ENCODE data around the gene PAFAH1B1. TPM values are rescaled to one million over a fixed set of nuclear protein-coding genes. Genes with fewer than 3 reads are reported as not detected.
"Not testable (repeated sequence)": the region's sequence is repeated elsewhere in the genome, so short reads cannot be mapped to it uniquely, and the experiment has no call there.

The PAFAH1B1 gene
- total RNA-seq, 1 experiment from 2014 or later = 89.2 TPM

DNA sequence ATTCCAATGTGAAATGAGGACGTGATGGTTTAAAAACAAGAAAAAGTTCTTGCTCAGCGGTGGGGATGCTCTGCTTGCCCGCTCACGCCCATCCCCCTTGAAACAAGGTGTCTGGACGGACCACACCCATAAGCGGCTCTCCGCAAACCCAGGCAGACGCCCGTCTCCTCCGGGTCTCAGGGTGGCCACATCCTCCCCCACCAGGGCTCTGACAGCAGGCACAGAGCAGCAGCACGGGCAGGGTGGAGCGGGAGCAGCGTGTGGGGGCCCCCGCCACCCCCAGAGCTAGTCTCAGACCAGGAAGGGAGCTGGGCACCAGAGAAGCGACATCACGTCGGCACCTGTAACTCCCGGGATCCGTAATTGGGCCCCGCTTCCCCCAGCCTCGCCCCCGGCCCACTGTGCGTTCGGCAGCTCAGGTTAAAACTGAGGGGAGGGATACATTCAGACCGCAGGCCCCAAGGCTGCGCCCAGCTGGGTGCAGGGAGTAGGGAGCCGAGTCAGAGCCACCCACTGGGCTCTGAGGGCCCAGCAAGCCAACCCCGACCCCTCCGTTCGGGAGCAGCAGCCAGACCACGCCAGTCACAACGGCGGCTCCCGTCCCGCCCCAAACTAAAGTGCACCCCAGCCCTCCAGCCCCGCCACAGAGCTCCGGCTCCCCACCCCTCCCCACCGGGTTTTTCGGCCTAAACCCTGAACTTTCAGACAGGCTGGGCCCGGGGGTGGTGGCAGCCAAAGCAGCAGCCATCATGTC lies 96.1 kb downstream of the PAFAH1B1 start:
- DNase-seq (ENCODE audit: low read depth) = no peak

DNA sequence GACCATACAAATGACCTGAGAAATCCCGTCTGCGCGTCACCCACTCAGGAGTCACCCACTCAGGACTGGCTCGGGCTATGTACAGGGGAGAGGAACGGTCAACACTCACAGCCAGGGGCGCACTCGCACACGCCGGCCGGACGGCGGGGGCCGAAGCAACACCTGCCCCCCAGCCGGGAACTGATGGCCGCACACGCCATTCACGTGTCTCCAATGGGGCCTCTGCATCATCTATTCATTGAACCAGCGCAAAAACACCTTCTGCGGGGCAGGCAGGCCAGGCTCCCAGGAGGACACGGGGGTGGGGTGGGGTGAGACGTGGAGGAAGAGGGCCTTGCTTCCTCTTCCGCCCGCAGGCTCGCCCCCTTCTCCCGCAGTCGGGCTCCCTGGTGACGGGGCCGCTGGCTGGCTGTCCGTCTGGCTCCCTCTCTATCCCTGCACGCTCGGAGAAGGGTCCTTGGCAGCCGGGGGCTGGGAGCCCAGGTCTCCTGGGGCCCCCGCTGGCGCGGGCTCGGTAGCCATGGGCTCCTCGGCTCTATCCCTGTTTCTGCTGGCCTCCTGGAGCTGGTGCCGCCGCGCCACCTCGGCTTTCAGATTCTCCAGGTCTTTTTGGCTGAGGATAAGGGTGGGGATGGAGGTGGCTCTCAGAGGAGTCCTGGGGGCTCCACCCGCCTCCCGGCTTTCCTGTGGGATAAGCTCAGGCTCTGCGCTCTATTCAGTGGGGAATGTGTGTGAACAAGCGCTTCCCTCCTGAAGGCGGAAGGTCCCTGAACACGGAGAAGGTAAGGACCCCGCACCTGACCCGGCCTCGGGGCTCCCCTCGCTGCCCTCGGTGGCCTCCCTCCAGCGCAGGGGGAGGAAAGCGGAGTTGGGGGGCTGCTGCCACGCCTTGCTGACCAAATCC lies 97.0 kb downstream of the PAFAH1B1 start:
- DNase-seq (ENCODE audit: low read depth) = no peak

DNA sequence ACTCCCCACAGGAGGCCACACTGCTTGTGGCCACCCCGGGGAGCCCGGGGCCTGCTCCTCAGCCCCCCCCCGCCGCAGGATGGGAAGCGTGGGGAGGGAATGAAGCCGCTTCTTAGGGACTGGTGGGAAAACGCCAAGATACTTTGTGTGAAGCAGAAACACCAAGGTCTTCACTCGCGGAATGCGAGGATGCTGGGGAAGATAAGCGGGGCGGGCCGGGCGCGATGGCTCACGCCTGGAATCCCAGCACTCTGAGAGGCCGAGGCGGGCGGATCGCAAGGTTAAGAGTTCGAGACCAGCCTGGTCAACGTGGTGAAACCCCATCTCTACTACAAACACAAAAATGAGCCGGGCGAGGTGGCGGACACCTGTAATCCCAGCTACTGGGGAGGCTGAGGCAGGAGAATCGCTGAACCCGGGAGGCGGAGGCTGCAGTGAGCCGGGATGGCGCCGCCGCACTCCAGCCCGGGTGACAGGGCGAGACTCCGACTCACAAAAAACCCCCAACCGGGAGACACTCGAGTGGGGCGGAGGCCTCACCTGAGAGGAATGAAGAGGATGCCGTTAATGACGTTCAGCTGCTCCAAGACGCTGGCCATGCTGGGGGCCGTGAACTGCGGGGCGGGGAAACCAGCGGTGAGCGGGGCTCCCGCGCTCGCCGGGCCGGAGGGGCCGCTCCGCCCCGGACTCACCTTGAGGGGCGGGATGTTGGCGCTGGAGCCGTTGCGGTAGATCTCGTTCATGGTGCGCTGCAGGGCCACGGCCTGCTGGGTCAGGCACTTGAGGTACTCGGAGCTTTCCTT lies 97.8 kb downstream of the PAFAH1B1 start:
- no peak for DNase-seq (ENCODE audit: low read depth)

DNA sequence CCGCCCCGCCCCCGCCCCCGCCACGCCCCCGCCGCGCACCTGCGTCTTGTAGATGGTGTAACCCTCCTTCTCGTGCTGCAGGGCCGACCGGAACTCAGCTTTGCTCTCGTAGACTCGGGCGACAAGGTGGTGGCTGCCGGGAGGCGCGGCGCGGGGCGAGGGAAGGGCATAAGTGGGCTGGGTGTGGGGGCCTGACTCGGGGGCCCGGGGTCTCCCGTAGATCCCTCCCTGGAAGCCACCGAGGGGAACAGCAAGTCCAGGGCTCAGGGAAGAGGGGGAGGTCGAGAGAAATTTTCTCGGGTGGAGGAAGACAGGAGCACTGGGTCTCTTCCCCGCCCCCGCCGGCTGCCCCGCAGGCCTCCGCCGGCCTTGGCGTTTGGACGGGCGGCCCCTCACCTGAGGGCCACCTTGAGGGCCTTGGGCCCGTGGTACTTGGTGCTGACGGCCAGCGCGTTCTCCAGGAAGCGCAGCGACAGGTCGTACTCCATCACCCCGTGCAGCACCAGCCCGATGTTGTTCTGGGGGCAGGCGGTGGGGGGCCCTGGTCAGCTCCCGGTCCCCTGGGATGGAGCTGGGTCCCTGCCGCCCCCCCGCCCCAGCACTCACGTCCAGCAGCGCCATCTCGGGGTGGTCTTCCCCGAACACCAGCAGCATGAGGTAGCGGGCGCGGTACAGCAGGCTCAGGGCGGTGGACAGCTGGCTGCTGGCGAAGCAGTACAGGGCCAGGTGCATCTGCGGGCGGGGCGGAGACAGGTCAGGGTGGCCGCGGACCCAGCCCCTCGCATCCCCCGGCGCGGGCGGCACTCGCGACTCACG lies 98.7 kb downstream of the PAFAH1B1 start:
- no peak for DNase-seq (ENCODE audit: low read depth)

DNA sequence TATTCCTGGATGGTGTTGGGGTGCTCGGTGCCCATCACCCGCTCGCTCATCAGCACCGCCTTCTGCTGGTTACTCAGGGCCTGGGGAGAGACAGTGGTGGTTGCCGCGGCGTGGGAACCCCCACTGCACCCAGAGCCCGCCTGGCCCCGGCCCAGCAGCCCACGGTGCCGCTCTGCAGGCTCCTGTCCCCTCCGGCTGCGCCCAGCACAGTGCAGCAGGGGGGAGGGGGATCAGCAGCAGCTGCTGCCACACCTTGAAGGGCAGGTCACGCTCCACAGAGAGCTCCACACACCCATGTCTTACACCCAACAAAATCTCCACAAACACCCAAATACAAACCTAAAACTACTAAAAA lies 99.3 kb downstream of the PAFAH1B1 start:
- no peak for DNase-seq (ENCODE audit: low read depth)

DNA sequence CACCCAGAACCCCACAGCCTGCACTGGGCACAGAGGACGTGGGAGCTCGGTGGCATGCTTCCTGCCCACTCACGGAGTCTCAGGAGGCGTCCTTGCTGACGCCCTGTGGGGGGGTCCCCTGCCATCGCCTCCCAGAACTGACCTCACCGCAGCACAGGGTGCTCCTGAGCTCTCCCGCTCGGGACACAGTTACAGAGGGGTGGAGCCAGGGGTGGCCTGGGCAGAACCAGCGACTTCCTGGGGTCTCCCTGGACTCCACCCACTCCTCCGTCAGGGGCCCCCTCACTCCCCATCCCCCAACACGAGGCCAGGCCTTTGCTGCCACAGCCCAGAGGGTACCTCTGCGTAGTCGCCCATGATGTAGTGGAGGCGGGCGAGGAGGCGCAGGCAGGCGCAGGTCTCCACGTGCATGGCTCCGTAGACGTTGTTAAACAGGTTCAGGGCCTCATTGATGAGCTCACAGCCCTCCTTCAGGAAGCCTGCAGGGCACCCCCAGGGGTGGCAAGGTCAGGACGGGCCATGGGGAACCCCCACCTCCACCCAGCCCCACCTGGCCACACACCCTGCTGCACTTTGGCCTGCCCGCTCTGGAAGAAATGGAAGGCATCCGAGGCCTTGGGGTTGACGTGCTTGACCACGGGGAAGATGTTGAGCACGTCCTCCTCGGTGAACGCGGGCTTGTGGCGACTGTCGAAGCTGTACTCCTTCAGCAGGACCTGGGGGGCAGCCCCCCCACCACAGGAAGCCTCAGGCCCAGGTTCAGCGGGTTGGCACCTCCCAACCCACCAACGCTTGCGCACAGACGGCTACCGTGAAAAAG lies 100.3 kb downstream of the PAFAH1B1 start:
- no peak for DNase-seq (ENCODE audit: low read depth)

DNA sequence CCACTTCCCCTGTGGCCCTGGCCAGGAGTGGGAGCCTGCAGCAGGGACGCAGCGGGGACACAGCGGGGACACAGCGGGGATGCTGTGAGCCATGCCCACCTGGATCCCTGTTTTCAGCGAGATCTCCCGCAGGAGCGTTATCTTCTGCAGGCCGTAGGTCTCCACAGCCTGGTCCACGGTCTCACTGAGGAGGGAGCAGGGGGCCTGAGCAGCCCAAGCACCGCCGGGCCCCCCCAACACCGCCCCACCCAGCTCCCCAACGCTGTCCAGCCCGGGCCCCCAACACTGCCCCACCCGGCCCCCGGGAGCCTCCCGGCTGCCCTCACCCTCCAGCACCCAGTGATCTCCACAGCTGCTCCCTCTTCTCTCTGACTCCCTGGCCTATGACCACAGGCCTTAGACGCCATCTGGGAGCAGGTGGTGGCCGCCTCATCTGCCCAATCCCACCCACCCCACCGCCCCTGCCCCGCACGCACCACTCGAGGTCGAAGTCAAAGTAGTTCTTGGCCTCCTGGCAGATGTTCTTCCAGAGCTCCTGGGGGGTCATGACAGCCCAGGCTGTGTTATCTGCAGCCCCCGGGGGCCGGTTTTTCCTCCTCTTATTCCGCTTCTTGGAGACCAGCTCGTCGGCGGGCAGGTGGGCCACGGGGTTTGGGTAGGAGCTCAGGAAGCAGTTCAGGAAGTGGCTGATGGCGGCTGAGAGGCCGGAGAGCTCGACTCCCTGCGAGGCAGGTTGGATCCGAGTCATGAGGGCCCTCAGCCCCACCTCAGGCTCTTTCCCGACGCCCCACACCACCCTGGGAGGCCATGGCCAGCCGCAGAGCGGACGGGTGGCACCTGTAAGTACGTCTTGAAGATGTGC lies 101.2 kb downstream of the PAFAH1B1 start:
- DNase-seq (ENCODE audit: low read depth) = no peak

DNA sequence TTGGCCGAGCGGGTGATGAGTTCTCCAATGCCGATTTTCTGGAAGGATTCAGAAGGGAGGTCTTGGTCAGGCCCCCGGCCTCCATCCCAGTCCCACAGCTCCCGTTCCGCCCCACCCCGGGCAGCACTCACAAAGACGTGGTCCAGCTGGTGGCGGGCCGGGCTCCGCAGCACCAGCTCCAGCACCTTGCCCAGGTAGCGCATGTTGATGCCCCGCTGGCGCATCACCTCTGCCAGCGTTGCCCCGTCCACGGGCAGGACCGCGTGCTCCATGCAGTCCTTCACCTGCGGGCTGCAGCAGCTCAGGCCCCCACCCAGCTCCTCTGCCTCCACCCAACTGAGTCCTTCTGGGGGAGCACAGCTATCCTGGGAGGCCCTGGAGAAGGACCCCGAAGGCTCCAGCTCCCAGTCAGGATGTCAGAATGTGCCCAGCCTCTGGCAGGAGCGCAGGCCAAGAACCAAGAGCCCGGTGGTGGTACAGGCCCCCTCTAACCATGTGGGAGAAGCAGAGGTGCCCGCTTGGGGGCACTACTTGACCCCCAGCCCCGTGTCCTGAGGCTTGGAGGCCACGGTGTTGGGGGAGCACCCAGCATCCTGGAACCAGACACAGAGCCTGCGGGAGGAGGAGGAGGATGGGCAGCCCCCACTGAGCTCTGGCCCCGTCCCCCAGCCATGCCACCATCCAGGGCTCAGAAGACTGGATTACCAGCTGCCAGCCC lies 101.9 kb downstream of the PAFAH1B1 start:
- DNase-seq (ENCODE audit: low read depth) = no peak

DNA sequence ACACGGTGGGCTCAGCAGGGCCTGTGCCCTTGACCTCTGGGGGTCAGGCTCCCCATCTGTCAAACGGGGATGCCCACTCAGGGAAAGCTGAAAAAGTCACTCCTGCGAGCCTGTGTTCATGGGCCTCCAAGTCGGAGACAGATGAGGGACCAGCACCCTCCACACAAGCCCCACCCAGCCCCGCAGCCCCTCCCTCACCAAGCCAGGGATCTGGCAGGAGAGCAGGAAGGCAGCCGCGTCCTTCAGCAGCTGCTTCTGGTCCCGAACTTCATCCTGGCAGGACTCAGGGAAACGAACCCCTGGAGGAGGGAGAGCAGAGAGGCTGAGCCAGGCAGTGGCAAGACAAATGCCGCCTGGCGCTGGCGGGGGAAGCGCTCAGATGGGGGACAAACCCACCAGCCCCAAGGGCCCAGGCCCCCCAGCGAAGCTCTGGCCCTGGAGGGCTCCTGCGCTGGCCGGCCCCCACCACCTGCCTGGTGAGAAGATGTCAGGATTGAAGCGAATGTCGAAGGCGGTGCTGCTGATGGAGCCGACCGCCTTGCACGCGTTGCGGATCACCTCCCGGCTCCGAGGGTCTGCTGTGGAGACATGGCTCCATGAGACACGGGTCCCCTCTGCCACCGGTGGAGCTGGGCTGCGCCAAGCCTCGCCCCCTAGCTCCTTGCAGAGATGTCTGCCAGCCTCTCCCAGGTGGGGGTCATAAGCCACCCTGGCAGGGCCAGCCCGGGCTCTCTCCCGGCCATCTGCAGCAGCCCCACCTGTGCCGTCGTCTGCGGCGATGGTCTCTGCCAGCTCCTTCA lies 102.7 kb downstream of the PAFAH1B1 start:
- no peak for DNase-seq (ENCODE audit: low read depth)

DNA sequence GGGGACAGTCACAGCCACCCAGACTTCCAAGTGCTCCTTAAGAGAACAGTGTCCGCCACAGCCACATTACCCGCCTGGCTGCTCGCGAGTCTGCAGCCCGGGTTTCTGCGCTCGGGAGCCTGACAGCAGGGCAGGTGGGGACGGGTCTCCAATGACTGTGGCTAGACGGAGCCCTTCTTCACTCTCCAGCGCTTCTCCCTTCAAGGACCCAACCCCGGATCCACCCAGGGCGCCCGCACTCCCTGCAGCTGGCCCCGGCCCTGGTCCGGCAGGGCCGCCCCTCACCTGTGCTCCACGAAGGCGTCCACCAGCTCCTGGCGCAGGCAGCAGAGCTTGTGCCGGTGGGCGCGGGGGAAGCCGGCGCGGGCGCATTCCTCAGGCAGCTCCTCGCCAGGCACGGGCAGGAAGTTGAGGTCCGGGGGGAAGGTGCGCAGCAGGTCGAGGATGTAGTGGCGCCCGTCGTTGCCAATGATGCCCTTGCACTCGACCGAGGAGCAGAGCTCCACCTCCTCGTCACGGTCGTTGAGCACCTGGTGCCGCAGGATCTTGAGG lies 104.2 kb downstream of the PAFAH1B1 start:
- DNase-seq (ENCODE audit: low read depth) = no peak

DNA sequence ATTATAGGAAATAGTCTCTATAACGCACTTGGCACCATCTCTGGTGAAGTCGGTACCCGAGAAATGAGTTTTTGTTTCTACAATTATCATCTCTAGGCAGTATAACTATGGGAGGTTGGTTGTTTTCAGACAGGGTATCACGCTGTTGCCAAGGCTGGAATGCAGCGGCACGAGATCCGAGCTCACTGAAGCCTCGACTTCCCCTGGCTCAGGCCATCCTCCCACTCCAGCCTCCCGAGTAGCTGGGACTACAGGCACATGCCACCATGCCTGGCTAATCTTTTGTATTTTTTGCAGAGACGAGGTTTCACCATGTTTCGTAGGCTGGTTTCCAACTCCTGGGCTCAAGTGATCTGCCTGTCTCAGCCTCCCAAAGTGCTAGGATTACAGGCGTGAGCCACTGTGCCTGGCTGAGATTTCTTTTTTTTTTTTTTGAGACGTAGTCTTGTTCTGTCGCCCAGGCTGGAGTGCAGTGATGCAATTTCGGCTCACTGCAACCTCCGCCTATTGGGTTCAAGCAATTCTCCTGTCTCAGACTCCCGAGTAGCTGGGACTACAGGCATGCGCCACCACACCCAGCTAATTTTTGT lies 105.9 kb downstream of the PAFAH1B1 start:
- DNase-seq (ENCODE audit: low read depth) = not testable (repeated sequence)

DNA sequence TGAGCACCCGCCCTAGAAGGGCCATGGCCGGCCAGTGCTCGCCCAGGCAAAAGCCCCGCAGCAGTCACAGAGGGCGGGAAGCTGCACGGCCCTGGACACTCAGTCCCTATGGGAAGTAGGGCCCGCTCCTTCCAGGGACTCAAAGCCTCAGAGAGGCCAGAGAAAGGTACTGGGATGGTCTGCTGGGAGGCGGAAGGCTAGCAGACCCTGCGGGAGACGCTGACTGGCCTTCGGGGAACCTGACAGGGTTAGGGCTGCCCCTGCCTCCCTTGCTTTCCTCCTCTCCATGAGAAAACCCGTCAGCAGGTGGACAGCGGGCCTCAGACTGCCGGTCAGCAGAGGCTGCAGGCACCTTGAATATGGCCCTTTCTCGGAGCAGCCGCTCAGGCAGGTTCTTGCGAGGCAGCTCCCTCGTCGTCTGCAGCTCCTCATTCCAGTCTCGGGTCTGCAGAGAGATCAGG lies 106.6 kb downstream of the PAFAH1B1 start:
- no peak for DNase-seq (ENCODE audit: low read depth)

DNA sequence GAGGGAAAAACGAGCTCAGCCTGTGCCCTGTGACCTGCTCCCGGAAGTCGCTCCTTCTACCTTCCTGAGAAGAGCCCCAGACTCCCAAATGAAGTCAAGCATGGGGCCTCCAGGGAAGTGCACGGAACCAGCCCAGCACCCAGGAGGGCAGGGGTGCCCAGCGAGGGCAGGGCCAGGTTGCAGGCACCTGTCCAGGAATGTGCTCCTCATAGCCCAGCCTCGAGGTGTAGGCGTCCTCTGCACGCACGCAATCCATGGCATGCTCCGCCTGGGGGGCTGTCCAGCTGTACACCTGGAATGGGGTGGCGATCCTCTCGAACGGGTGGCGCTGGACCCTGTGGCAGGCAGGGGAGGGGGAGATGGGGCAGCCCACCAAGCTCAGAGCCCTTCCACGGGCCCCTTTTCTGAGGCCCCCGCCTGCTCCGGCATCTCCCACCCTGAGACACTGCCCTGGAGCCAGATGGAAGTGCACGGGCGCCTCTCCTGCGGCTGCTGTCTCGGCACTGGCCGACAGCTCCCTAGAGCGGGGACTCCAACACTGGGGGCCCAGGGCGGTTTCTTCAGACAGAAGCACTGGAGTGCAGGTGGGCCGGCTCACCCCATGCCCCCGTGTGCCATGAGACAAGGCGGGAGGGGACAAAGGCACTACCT lies 107.2 kb downstream of the PAFAH1B1 start:
- DNase-seq (ENCODE audit: low read depth) = no peak

DNA sequence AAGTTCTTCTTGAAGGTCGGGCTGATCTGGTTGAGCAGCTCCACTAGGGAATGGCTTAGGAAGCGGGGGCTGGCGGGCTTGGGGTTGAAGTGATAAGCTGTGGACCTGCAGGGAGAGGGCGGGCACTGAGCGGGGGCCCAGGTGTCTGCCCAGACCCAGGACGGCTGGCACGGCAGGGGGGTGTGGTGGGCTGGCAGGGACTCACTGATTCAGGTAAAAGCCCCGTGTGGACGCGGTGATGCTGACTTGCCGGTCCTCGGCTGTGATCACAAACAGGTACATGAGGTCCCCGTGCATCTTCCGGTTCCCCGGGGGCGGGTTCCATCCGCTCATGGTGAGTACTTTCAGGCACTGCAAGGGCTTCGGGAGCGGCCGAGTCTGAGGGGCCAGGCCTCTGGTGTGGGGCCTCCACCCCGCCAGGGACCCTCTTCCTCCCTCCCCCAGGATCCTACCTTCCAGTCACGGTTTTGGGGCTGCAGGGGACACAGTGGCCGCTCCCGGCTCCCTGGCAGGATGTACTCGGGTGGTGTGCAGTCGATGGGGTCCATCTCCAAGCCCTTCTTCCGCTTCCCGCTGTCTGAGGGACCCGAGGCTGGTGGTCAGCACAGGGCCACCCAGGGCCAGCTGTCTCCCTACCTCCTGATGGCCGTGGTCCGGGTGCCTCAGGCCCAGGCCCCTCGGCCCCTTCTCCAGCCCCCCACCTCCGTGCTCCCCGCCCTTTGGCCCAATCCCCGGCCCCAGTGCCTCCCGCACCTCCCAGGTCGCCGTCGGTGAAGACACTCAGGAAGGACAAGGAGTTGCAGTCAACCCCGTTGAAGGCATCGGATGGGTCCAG lies 107.9 kb downstream of the PAFAH1B1 start:
- no peak for DNase-seq (ENCODE audit: low read depth)

DNA sequence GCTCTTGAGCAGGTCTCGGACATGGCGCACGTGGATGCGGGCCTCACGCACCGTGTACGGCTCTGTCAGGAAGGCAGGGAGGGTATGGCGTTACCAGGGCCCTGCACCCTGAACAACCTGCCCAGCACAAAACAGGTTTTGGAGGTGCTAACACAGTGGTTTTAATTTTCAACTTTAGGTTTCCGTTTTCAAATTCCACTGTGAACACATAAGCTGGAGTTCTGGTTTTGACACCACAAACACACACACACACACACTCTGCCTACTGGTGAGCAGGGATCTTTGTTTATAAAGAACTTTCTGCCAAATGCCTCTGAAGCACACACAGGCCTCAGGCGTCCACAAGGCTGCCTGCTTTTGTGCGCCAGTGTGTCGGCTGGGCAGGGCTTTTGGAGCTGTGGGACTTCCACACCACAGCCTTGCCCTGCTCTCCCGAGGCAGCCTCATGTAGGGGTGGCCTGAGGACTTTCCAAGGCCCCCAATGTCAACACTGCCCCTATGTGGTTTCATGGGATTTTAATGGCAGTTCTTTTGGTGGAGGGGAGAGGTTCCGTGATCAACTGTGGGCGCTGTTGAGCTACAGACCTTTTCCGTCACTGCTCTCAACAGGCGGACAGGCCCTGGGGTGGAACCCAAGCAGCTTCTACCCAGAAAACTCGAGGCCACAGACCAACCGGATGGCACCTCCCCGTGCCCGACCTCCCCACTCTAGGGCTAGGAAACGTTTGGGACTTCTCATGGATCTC lies 108.7 kb downstream of the PAFAH1B1 start:
- no peak for DNase-seq (ENCODE audit: low read depth)

All from LHCN-M2 (cell line).